Measurements from ENCODE around the gene BICRA. TPM values are rescaled to one million over a fixed set of nuclear protein-coding genes. Genes with fewer than 3 reads are reported as not detected.
"Not testable (repeated sequence)": the region's sequence is repeated elsewhere in the genome, so short reads cannot be mapped to it uniquely, and the experiment has no call there.

BICRA gene
- total RNA-seq, 1 donor from 2014 or later, result 13.4 TPM

DNA sequence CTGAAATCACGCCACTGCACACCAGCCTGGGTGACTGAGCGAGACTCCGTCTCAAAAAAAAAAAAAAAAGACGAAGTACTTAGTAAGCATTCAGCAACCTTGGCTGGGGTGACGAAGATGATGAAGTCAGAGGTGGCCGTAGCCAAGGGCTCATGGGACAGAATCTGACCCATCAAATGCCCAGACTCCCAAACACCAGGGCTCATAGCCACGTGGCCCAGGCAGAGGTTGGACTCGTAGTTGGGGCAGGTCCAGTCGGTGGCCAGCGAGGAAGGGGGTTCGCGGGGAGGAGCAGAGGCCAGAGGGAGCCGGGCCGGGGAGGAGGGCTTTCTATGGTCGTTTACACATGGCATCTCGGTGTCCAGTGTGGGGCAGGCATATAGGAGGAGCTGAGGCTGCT is 52.2 kb downstream of the BICRA start:
- DNase-seq (ENCODE audit: low spot score), result no peak
- no peak overlapping the region for H3K4me3 Mint-ChIP-seq (ENCODE audit: unreplicated experiment)
- H3K36me3 Mint-ChIP-seq (ENCODE audit: low read depth), result peaks cover 2% of the 10 kb centered on the region
- H3K27ac Mint-ChIP-seq (ENCODE audit: unreplicated experiment), result peak overlapping the region; percentile 39
- H3K4me1 Mint-ChIP-seq (ENCODE audit: low read depth), result peaks cover 39% of the 10 kb centered on the region
- H3K9me3 Mint-ChIP-seq (ENCODE audit: low read depth), result no peaks in the 10 kb centered on the region
- H3K27me3 Mint-ChIP-seq (ENCODE audit: low read depth), result no peaks in the 10 kb centered on the region
- TF ChIP-seq, protein P1, sequence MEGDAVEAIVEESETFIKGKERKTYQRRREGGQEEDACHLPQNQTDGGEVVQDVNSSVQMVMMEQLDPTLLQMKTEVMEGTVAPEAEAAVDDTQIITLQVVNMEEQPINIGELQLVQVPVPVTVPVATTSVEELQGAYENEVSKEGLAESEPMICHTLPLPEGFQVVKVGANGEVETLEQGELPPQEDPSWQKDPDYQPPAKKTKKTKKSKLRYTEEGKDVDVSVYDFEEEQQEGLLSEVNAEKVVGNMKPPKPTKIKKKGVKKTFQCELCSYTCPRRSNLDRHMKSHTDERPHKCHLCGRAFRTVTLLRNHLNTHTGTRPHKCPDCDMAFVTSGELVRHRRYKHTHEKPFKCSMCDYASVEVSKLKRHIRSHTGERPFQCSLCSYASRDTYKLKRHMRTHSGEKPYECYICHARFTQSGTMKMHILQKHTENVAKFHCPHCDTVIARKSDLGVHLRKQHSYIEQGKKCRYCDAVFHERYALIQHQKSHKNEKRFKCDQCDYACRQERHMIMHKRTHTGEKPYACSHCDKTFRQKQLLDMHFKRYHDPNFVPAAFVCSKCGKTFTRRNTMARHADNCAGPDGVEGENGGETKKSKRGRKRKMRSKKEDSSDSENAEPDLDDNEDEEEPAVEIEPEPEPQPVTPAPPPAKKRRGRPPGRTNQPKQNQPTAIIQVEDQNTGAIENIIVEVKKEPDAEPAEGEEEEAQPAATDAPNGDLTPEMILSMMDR (IDR thresholded peaks at IDR 0.05), result no peak

DNA sequence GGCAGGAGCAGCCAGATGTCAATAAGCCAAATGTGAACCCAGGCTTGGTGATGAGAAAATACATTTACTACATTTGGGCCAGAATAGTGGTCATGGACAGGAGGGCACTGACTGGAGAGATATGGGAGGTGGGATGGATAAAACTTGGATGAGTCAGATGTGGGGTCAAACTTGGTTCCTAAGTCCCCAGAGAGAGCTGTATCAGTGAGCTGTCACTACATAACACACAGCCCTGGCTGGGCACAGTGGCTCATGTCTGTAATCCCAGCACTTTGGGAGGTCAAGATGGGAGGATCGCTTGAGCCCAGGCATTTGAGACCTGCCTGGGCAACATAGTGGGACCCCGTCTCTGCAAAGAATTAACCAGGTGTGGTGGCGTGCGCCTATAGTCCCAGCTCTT is 52.7 kb downstream of the BICRA start:
- Mint-ChIP-seq H3K27ac (ENCODE audit: unreplicated experiment) (peak overlapping the region; percentile 39), H3K4me1 (ENCODE audit: low read depth) (peaks cover 40% of the 10 kb centered on the region), H3K9me3 (ENCODE audit: low read depth) (no peaks in the 10 kb centered on the region), H3K4me3 (ENCODE audit: unreplicated experiment) (no peak overlapping the region), H3K27me3 (ENCODE audit: low read depth) (no peaks in the 10 kb centered on the region), H3K36me3 (ENCODE audit: low read depth) (peaks cover 2% of the 10 kb centered on the region)
- no peak for DNase-seq (ENCODE audit: low spot score)
- TF ChIP-seq, protein P1 (IDR thresholded peaks at IDR 0.05), result no peak

DNA sequence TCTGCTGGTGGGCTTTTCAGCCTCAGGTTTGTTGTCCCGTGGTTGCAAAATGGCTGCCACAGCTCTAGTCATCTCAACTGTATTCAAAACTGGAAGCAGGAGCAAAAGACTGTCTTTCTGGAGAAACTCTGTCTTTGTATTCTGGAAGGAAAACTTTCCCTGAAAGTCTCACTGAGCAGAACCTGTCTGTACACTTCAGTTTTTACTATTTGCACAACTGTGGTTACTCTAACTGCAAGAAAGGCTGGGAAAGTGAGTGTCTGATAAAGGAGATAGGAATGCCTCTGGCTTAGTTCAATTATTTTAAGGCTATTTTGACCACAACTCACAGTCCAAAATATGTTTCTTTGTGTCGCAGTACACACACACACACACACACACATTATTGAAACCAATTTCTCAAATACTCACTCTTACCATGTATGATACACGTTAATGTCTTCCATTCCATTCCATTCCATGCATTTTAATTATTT is 54.5 kb downstream of the BICRA start:
- Mint-ChIP-seq H3K4me3 (ENCODE audit: unreplicated experiment) (peak overlapping the region; percentile 50), H3K27ac (ENCODE audit: unreplicated experiment) (peak overlapping the region; percentile 96), H3K9me3 (ENCODE audit: low read depth) (no peaks in the 10 kb centered on the region), H3K4me1 (ENCODE audit: low read depth) (peaks cover 50% of the 10 kb centered on the region), H3K27me3 (ENCODE audit: low read depth) (no peaks in the 10 kb centered on the region), H3K36me3 (ENCODE audit: low read depth) (no peaks in the 10 kb centered on the region)
- no peak for DNase-seq (ENCODE audit: low spot score)
- TF ChIP-seq, protein P1 (IDR thresholded peaks at IDR 0.05), result no peak

DNA sequence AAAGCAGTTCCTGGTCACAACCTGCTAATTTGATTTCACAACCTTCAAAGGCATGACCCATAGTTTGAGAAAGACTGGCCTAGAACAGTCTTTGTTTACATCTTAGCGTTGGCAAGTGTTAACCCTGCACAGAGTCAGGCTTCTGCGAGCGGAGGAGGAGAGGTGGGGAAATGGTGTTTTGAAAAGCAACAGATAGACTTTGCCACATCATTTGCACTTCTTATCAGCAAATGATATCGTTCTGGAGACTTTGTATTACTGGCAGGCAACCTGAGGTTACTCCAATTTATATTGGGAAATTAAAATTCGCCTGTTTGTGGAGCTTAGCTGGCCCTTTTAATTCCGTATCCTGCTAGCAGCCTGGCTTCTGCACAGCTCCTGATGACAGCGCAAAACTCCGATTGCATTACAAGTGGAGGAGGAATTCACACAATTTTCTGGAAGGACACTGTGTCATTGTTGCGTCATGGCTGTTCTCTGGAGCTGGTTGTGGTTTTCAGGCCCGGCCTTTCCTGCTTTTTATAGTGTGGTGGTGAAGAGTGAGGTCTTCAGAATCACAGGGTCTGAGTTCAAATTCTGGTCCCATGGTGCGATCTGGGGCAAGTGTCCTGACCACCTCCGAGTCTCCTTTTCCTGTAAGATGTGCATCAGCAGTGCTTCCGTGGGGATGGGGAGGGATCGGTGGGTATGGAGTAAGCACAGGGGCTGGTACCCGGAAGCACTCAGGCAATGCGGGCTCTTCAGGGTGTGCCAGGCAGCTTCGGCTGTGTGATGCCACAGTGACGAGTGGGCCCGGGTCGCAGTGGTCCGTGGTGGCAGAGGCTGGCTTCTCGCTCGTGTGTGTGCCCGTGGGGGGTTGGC is 55.2 kb downstream of the BICRA start:
- Mint-ChIP-seq H3K36me3 (ENCODE audit: low read depth) (no peaks in the 10 kb centered on the region), H3K4me3 (ENCODE audit: unreplicated experiment) (peak overlapping the region; percentile 50), H3K27me3 (ENCODE audit: low read depth) (no peaks in the 10 kb centered on the region), H3K27ac (ENCODE audit: unreplicated experiment) (peak overlapping the region; percentile 96), H3K4me1 (ENCODE audit: low read depth) (peaks cover 45% of the 10 kb centered on the region), H3K9me3 (ENCODE audit: low read depth) (no peaks in the 10 kb centered on the region)
- TF ChIP-seq, protein P1 (IDR thresholded peaks at IDR 0.05), result no peak
- DNase-seq (ENCODE audit: low spot score), result peak; percentile 82

DNA sequence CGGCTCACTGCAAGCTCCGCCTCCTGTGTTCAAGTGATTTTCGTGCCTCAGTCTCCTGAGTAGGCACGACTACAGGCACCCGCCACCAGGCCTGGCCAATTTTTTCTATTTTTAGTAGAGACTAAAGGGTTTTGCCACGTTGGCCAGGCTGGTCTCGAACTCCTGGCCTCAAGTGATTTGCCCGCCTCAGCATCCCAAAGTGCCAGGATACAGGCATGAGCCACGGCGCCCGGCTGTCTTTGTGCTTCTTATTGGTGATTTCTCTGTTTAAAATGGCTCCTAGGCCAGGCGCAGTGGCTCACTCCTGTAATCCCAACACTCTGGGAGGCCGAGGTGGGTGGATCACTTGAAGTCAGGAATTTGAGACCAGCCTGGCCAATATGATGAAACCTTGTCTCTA is 59.6 kb downstream of the BICRA start:
- H3K27ac Mint-ChIP-seq (ENCODE audit: unreplicated experiment); DNase-seq (ENCODE audit: low spot score); H3K36me3 Mint-ChIP-seq (ENCODE audit: low read depth); H3K9me3 Mint-ChIP-seq (ENCODE audit: low read depth); H3K4me3 Mint-ChIP-seq (ENCODE audit: unreplicated experiment); H3K27me3 Mint-ChIP-seq (ENCODE audit: low read depth): not testable (repeated sequence)
- peaks cover 27% of the 10 kb centered on the region for H3K4me1 Mint-ChIP-seq (ENCODE audit: low read depth)
